ENCODE measurements around the gene TMEFF1. TPM values are rescaled to one million over a fixed set of nuclear protein-coding genes. Genes with fewer than 3 reads are reported as not detected.

The TMEFF1 gene
- total RNA-seq, 1 donor from 2014 or later, result not detected

DNA sequence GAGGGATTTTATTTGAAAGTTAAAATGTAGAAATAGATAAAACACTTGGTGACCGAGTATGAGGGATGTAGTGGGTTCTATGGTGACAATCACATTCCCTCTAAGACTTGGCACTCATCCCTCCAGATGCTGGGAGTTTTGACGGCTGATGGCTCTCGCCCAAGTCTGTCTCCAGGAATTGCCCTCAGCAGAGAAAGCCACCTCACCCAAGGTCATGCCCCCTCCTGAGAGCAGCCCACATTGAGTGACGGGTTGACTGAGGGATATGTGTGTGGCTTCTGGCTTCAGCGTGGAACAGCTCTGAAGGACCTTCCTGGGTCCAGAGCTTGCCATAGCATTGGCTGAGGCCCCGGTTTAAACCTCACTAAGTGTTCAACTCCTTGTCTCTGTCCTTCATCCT is 124.3 kb downstream of the TMEFF1 start:
- Mint-ChIP-seq H3K36me3 (ENCODE audit: low read depth) (no peaks in the 10 kb centered on the region), H3K4me1 (peaks cover 18% of the 10 kb centered on the region), H3K4me3 (no peak overlapping the region), H3K27me3 (no peaks in the 10 kb centered on the region), H3K9me3 (no peaks in the 10 kb centered on the region), H3K27ac (no peak overlapping the region)
- ChIA-PET CTCF (no interaction called here), POLR2A (no interaction called here)
- TF ChIP-seq, protein P1, sequence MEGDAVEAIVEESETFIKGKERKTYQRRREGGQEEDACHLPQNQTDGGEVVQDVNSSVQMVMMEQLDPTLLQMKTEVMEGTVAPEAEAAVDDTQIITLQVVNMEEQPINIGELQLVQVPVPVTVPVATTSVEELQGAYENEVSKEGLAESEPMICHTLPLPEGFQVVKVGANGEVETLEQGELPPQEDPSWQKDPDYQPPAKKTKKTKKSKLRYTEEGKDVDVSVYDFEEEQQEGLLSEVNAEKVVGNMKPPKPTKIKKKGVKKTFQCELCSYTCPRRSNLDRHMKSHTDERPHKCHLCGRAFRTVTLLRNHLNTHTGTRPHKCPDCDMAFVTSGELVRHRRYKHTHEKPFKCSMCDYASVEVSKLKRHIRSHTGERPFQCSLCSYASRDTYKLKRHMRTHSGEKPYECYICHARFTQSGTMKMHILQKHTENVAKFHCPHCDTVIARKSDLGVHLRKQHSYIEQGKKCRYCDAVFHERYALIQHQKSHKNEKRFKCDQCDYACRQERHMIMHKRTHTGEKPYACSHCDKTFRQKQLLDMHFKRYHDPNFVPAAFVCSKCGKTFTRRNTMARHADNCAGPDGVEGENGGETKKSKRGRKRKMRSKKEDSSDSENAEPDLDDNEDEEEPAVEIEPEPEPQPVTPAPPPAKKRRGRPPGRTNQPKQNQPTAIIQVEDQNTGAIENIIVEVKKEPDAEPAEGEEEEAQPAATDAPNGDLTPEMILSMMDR (IDR thresholded peaks at IDR 0.05), result no peak
- intact Hi-C loops (cut with micrococcal nuclease), result loop anchor here (5.0 to 10.0 kb wide), 2 partner anchors 772 to 935 kb away; partner anchors contain the start of genes NR4A3 and RNF20
- ATAC-seq (ENCODE audit: low read depth), result no peak
- no peak for DNase-seq

DNA sequence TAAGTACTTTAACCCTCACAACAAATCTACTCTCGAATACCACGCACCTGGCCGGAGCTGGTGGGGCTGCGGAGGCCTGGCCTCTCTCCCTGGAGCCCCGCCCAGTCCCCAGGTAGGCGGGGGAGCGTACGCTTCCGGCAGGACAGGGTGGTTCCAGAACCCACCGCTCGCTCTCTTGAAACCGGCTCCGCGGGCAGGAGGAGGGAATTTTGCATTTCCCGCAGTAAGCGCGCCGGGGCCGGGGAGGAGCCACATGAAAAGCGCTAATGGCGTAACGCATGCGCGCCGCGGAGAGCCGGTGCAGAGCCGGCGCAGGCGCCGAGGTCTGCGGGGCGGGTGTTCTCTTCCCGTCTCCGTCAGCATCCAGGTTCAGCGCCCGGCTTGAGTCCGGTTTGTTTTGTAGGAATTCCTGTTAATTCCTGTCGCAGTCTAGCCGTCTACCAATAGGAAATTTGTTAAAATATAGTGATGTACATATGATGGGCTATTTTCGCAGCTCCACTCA is 125.7 kb downstream of the TMEFF1 start:
- H3K27ac Mint-ChIP-seq, result no peak overlapping the region
- TF ChIP-seq, protein P1 (IDR thresholded peaks at IDR 0.05), result no peak
- peaks cover 18% of the 10 kb centered on the region for H3K4me1 Mint-ChIP-seq
- DNase-seq, result peak; percentile 73
- no peaks in the 10 kb centered on the region for H3K9me3 Mint-ChIP-seq
- peak; percentile 91 for ATAC-seq (ENCODE audit: low read depth)
- H3K4me3 Mint-ChIP-seq, result peak overlapping the region; percentile 81
- no peaks in the 10 kb centered on the region for H3K27me3 Mint-ChIP-seq
- CTCF ChIA-PET, result interaction anchor here (0.8 kb wide), 1 partner anchor 162 kb away, joined by 3 read pairs; no protein-coding TSS in a partner anchor
- no peaks in the 10 kb centered on the region for H3K36me3 Mint-ChIP-seq (ENCODE audit: low read depth)
- intact Hi-C loops (cut with micrococcal nuclease), result loop anchor here (5.0 to 10.0 kb wide), 2 partner anchors 774 to 934 kb away; partner anchors contain the start of genes NR4A3 and RNF20
- POLR2A ChIA-PET, result interaction anchor here (0.6 kb wide), 1 partner anchor 810 kb away, joined by 3 read pairs; no protein-coding TSS in a partner anchor

DNA sequence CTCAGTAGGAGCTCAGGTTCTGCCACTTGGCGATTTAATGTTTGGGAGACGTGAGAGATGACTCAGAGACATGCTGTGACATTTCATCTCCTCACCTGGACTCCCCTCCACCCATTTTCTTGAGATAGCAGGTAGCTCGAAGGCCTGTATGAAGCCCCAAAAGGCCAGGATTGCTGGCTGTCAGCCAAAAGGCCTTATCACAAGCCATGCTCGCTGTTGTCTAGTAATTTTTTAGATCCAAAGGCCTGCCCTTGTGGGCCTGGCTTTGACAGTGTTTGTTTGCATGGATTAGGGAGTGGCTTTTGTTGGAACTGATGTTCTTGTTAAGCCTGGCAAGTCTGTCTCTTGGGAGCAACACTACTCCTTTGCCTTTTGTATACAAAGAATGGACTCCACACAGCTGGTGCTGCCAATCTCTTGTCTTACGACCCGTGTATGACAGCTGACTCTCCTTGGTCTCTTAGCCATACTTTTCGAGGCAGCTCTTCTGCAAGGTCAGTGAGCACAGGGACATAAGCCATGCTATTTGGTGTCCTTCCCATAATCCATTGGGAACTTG is 127.7 kb downstream of the TMEFF1 start:
- TF ChIP-seq, protein P1 (IDR thresholded peaks at IDR 0.05), result no peak
- no peaks in the 10 kb centered on the region for H3K36me3 Mint-ChIP-seq (ENCODE audit: low read depth)
- intact Hi-C loops (cut with micrococcal nuclease), result no loop called here
- peaks cover 18% of the 10 kb centered on the region for H3K4me1 Mint-ChIP-seq
- DNase-seq (no peak), ATAC-seq (ENCODE audit: low read depth) (no peak)
- H3K27ac Mint-ChIP-seq, result no peak overlapping the region
- ChIA-PET CTCF (interaction anchor here (2.8 kb wide), 1 partner anchor 711 kb away, joined by 30 read pairs; no protein-coding TSS in a partner anchor), POLR2A (no interaction called here)
- H3K4me3 Mint-ChIP-seq, result peak overlapping the region; percentile 25
- H3K27me3 Mint-ChIP-seq, result no peaks in the 10 kb centered on the region
- no peaks in the 10 kb centered on the region for H3K9me3 Mint-ChIP-seq

DNA sequence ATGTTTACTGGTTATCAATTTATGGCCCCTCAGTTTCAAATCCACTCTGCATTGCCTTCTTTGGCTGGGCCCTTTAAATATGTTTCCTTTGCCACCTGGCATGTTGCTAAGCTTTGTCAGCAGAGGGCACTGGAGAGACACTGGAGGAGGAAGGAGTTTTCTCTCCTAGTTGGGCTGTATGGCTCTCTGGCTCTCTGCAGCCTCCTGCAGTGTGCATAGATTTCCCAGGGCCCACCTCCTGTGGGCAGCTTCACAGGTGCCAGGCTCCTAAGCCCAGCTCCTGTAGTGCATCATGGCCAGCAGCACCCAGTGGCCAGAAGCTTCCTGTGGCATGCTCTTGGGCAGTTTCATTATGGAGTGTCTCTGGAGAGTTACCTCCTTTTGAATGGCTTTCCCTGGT is 128.3 kb downstream of the TMEFF1 start:
- H3K36me3 Mint-ChIP-seq (ENCODE audit: low read depth), result no peaks in the 10 kb centered on the region
- peak overlapping the region; percentile 25 for H3K4me3 Mint-ChIP-seq
- H3K4me1 Mint-ChIP-seq, result peaks cover 18% of the 10 kb centered on the region
- DNase-seq, result no peak
- TF ChIP-seq, protein P1 (IDR thresholded peaks at IDR 0.05), result no peak
- ChIA-PET POLR2A (no interaction called here), CTCF (interaction anchor here (2.8 kb wide), 1 partner anchor 711 kb away, joined by 30 read pairs; no protein-coding TSS in a partner anchor)
- no peaks in the 10 kb centered on the region for H3K27me3 Mint-ChIP-seq
- no peaks in the 10 kb centered on the region for H3K9me3 Mint-ChIP-seq
- ATAC-seq (ENCODE audit: low read depth), result no peak
- intact Hi-C loops (cut with micrococcal nuclease), result no loop called here
- no peak overlapping the region for H3K27ac Mint-ChIP-seq

DNA sequence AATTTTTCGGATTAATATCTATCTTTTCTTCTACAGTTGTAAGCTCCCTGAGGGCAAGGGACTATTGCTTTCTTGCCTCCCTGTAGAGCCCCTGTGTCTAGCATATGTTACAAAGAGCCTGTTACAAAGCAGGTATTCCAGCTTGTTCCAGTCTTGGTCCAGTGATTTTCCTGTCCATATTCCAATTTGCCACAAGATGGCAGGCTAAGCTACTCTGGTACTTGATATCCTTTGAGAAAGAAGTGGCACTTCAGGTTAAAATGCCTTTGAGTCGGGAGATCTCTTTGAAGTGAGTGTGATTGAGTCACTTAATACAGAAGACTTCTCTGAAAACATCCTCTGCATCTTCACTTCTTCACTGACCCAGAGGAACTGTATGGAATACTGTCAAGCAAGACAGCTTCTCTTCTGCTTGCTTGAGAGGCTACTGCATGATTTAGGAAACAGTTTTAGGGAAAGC is 129.4 kb downstream of the TMEFF1 start:
- intact Hi-C loops (cut with micrococcal nuclease), result no loop called here
- CTCF ChIA-PET, result interaction anchor here (2.8 kb wide), 1 partner anchor 710 kb away, joined by 30 read pairs; no protein-coding TSS in a partner anchor
- H3K36me3 Mint-ChIP-seq (ENCODE audit: low read depth), result no peaks in the 10 kb centered on the region
- no peak overlapping the region for H3K4me3 Mint-ChIP-seq
- TF ChIP-seq, protein P1 (IDR thresholded peaks at IDR 0.05), result no peak
- H3K4me1 Mint-ChIP-seq, result peaks cover 18% of the 10 kb centered on the region
- H3K27ac Mint-ChIP-seq, result no peak overlapping the region
- no peaks in the 10 kb centered on the region for H3K9me3 Mint-ChIP-seq
- H3K27me3 Mint-ChIP-seq, result no peaks in the 10 kb centered on the region
- POLR2A ChIA-PET, result no interaction called here
- DNase-seq, result no peak
- no peak for ATAC-seq (ENCODE audit: low read depth)
